ENCODE measurements around the gene KSR1.

KSR1 gene

DNA sequence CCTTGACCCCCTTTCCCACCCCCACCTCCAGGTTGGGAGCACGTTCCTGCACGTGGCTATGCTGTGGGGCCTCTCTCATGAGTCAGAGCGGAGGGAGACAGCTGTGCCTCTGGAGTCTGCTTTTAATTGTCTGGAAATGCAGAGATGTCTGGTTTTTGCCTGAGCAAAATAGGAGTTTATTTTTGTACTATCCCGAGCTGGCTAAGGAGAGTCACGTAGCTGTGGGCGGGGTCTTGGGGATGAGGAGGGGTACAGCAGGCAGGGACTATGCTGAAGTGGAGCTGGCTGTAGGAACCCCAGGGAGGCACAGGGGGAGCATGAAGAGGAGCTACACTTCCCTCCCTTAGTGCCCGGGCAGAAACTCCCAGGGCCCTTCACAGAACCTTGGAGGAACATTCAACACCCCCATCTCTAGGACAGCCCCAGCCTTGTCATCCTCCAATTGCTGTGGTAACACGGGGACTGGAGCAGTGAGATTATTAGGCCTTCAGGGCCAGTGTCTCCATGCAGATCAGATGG is 130.0 kb downstream of the KSR1 start:
- no peak overlapping the region for H3K4me3 ChIP-seq (ENCODE audit: low read depth, low read length)
- H3K9me3 ChIP-seq (ENCODE audit: control insufficient read depth, insufficient read depth, low read length): no peaks in the 10 kb centered on the region
- H3K27ac ChIP-seq (ENCODE audit: low read depth, low read length): no peak overlapping the region
- no peaks in the 10 kb centered on the region for H3K27me3 ChIP-seq (ENCODE audit: control insufficient read depth, insufficient read depth, low read length)
- H3K9ac ChIP-seq (ENCODE audit: low read depth, low read length): no peak overlapping the region
- H3K36me3 ChIP-seq (ENCODE audit: control insufficient read depth, insufficient read depth, low read length): peaks cover 35% of the 10 kb centered on the region
- peaks cover 5% of the 10 kb centered on the region for H3K4me1 ChIP-seq (ENCODE audit: control insufficient read depth, insufficient read depth, low read length)

DNA sequence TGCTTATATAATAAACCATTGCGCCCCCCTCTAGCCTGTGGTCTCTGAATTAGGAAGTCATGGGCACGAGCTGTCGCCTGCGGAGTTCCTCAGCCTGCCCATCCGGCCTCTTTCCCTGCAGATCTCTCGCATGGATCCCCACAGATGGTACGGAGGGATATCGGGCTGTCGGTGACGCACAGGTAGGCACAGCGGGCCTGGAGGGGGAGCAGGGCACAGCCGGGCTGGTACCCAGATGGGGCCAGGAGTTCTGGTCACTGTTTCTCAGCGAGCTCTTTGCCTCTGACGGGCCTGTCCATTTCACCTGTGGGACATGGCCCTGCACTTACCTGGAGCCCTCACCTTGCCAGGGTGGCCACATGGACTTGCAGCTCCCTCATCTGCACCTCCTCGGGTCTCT is 132.1 kb downstream of the KSR1 start:
- Histone ChIP-seq H3K9me3 (ENCODE audit: control insufficient read depth, insufficient read depth, low read length) (no peaks in the 10 kb centered on the region), H3K27ac (ENCODE audit: low read depth, low read length) (no peak overlapping the region), H3K4me1 (ENCODE audit: control insufficient read depth, insufficient read depth, low read length) (peaks cover 5% of the 10 kb centered on the region), H3K9ac (ENCODE audit: low read depth, low read length) (no peak overlapping the region), H3K4me3 (ENCODE audit: low read depth, low read length) (no peak overlapping the region), H3K27me3 (ENCODE audit: control insufficient read depth, insufficient read depth, low read length) (no peaks in the 10 kb centered on the region), H3K36me3 (ENCODE audit: control insufficient read depth, insufficient read depth, low read length) (peaks cover 41% of the 10 kb centered on the region)

DNA sequence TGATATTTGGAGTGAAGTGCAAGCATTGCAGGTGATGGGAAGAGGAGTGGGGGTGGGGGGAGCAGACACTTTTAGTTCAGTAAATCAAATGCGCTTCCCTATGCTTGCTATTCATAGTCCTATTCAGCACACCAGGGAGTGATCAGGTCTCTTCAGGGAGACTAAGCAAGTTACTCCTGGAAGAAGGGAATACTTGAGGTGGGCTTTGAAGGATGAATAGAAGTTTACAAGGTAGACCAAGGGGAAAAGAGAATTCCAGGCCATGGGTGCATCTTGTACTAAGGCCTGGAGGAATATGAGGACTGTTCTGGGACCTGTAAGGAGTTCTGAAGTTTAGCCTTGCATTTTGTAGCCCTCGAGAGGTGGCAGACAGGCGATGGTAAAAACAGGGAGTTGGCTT is 134.6 kb downstream of the KSR1 start:
- H3K36me3 ChIP-seq (ENCODE audit: control insufficient read depth, insufficient read depth, low read length): peaks cover 50% of the 10 kb centered on the region
- no peaks in the 10 kb centered on the region for H3K27me3 ChIP-seq (ENCODE audit: control insufficient read depth, insufficient read depth, low read length)
- H3K9me3 ChIP-seq (ENCODE audit: control insufficient read depth, insufficient read depth, low read length): no peaks in the 10 kb centered on the region
- H3K4me3 ChIP-seq (ENCODE audit: low read depth, low read length): no peak overlapping the region
- no peak overlapping the region for H3K9ac ChIP-seq (ENCODE audit: low read depth, low read length)
- H3K4me1 ChIP-seq (ENCODE audit: control insufficient read depth, insufficient read depth, low read length): peaks cover 5% of the 10 kb centered on the region
- no peak overlapping the region for H3K27ac ChIP-seq (ENCODE audit: low read depth, low read length)

DNA sequence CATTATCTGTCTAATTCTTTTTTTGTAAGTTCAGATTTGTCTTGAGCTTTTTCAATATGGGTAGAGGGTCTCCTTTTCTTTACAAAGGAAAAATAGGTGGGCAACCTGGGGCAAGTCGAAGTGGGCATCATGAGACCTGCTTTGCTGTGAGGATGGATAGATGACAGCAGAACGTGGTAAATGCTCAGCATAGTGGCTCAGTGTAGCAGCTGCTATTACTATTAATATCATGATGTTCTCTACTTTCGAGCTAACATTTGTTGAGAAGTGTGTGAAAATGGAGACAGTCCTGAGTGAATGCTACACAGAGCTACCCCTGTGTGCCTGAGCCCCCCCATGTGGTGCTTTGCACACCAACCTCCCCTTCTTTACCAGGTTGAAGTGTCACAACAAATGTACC is 135.7 kb downstream of the KSR1 start:
- H3K4me3 ChIP-seq (ENCODE audit: low read depth, low read length): no peak overlapping the region
- H3K4me1 ChIP-seq (ENCODE audit: control insufficient read depth, insufficient read depth, low read length): peaks cover 5% of the 10 kb centered on the region
- no peak overlapping the region for H3K27ac ChIP-seq (ENCODE audit: low read depth, low read length)
- H3K36me3 ChIP-seq (ENCODE audit: control insufficient read depth, insufficient read depth, low read length): peaks cover 43% of the 10 kb centered on the region
- no peaks in the 10 kb centered on the region for H3K27me3 ChIP-seq (ENCODE audit: control insufficient read depth, insufficient read depth, low read length)
- no peak overlapping the region for H3K9ac ChIP-seq (ENCODE audit: low read depth, low read length)
- H3K9me3 ChIP-seq (ENCODE audit: control insufficient read depth, insufficient read depth, low read length): no peaks in the 10 kb centered on the region

DNA sequence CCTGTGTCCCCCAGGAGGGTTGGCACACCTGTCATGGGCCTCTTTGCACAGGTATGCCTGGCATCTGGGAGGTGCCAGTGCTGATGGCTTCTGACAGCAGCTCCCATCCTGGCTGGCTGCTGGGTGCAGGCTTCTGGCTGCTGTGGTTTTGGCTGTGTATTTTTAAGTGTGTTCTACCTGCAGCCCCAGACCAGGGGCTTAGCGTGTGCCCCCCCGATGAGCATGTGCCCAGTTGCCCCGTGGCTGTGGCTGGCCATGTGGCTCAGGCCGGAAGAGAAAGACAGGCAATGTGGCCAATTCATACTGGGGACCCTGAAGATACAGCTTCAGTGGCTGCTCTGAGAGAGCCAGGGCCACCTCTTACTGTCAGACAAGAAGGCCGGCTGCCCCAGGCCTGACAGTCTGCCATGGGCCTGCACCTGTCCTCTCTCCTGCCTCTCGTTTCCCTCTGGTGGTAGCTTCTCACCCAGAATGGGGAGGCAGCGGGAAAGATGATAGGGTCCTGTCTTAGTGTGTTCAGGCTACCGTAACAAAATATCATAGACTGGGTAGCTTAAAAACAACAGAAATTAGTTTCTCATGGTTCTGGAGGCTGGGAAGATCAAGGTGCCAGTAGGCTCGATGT is 137.1 kb downstream of the KSR1 start:
- Histone ChIP-seq H3K27me3 (ENCODE audit: control insufficient read depth, insufficient read depth, low read length) (no peaks in the 10 kb centered on the region), H3K4me1 (ENCODE audit: control insufficient read depth, insufficient read depth, low read length) (peaks cover 5% of the 10 kb centered on the region), H3K27ac (ENCODE audit: low read depth, low read length) (no peak overlapping the region), H3K9me3 (ENCODE audit: control insufficient read depth, insufficient read depth, low read length) (no peaks in the 10 kb centered on the region), H3K4me3 (ENCODE audit: low read depth, low read length) (no peak overlapping the region), H3K36me3 (ENCODE audit: control insufficient read depth, insufficient read depth, low read length) (peaks cover 48% of the 10 kb centered on the region), H3K9ac (ENCODE audit: low read depth, low read length) (no peak overlapping the region)

DNA sequence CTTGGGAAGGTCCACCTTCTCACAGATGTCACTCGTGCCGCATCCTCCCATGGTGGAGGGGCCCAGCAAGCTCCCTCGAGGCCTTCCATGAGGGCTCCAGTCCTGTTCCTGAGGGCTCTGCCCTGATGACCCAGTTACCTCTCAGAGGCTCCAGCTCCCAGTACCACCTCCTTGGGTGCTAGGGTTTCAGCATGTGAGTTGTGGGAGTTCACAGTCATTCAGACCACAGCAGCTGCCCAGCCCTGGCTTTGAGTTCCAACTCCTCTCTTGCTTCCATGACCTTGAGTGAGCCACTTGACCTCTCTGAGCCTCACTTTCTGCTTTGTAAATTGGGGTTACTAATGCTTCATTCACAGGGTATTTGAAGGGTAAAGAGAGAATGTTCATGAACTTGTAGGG is 137.6 kb downstream of the KSR1 start:
- peaks cover 47% of the 10 kb centered on the region for H3K36me3 ChIP-seq (ENCODE audit: control insufficient read depth, insufficient read depth, low read length)
- H3K4me3 ChIP-seq (ENCODE audit: low read depth, low read length): no peak overlapping the region
- no peak overlapping the region for H3K9ac ChIP-seq (ENCODE audit: low read depth, low read length)
- no peaks in the 10 kb centered on the region for H3K9me3 ChIP-seq (ENCODE audit: control insufficient read depth, insufficient read depth, low read length)
- H3K27me3 ChIP-seq (ENCODE audit: control insufficient read depth, insufficient read depth, low read length): no peaks in the 10 kb centered on the region
- H3K27ac ChIP-seq (ENCODE audit: low read depth, low read length): no peak overlapping the region
- H3K4me1 ChIP-seq (ENCODE audit: control insufficient read depth, insufficient read depth, low read length): peaks cover 5% of the 10 kb centered on the region

DNA sequence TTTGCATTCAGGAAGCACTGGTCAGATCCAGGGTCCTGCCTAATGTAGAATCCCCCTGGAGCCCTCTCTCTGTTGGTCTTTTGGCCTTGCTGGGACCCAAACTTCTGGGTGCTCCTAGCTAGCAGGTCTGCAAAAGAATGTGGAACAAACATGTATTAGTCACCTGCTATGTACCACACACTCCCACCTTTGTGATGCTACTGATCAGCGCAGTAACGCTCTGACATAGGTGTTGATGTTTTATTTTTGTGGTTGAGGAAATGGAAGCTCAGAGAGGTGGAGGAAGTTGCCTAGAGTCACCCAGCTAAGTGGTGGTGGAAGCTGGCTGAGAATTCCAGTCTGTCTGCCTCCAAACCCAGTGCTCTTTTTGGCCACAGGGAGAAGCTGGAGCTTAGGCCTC is 139.0 kb downstream of the KSR1 start:
- H3K27me3 ChIP-seq (ENCODE audit: control insufficient read depth, insufficient read depth, low read length): no peaks in the 10 kb centered on the region
- peaks cover 47% of the 10 kb centered on the region for H3K36me3 ChIP-seq (ENCODE audit: control insufficient read depth, insufficient read depth, low read length)
- H3K4me3 ChIP-seq (ENCODE audit: low read depth, low read length): no peak overlapping the region
- H3K27ac ChIP-seq (ENCODE audit: low read depth, low read length): no peak overlapping the region
- H3K9me3 ChIP-seq (ENCODE audit: control insufficient read depth, insufficient read depth, low read length): no peaks in the 10 kb centered on the region
- H3K4me1 ChIP-seq (ENCODE audit: control insufficient read depth, insufficient read depth, low read length): peaks cover 5% of the 10 kb centered on the region
- no peak overlapping the region for H3K9ac ChIP-seq (ENCODE audit: low read depth, low read length)

DNA sequence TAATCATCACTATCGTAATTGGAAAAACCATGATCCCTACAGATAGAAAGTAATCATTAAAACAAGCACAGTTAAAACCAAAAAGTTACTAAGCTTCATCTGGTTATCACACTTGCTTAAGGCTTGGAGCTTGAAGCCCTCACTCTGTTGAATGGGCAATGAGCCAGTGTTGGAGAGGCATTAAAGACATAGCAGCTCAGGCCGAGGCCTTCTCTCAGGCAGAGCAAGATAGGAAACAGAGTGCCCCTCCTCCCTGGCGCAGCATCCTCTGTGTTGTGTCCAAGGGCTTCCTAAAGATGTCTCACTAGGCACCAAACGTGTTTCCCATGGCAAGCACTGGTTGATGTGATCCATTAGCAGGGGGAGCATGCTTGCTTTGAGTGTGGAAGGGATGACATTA is 139.8 kb downstream of the KSR1 start:
- Histone ChIP-seq H3K4me1 (ENCODE audit: control insufficient read depth, insufficient read depth, low read length) (no peaks in the 10 kb centered on the region; the same call in 1 of the 2 replicates), H3K9me3 (ENCODE audit: control insufficient read depth, insufficient read depth, low read length) (no peaks in the 10 kb centered on the region), H3K27ac (ENCODE audit: low read depth, low read length) (no peak overlapping the region), H3K9ac (ENCODE audit: low read depth, low read length) (no peak overlapping the region), H3K4me3 (ENCODE audit: low read depth, low read length) (no peak overlapping the region), H3K27me3 (ENCODE audit: control insufficient read depth, insufficient read depth, low read length) (no peaks in the 10 kb centered on the region), H3K36me3 (ENCODE audit: control insufficient read depth, insufficient read depth, low read length) (peaks cover 55% of the 10 kb centered on the region)

DNA sequence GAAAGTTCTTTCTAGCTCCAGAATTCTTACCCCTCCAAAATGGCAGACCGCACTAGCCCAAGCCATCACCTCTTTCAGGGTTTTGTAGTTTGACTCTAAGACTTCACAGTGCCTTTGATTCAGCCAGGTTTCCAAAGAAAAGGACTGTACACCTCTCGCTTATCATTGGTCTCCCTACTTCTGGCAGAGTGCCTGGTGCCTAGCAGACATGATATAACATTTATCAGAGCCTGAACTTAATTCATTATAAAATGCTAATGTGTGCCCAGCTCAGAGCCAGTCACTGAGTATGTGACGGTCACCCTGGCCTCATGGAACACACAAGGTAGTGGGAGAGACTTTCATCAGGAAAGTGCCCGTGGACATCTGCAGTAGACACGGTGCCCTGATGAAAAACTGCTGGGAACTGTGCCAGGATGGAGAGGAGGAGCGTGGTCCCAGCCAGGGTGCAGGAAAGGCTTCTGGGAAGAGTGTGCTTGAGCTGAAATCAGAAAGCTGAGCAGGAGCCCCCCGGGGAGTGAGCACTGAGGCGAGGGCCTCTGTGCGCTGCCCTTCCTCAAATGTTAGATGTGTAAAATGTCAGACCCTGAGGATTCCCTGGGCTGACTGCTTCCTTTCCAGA is 140.4 kb downstream of the KSR1 start:
- H3K9me3 ChIP-seq (ENCODE audit: control insufficient read depth, insufficient read depth, low read length): no peaks in the 10 kb centered on the region
- no peaks in the 10 kb centered on the region for H3K4me1 ChIP-seq (ENCODE audit: control insufficient read depth, insufficient read depth, low read length)
- H3K27ac ChIP-seq (ENCODE audit: low read depth, low read length): no peak overlapping the region
- H3K27me3 ChIP-seq (ENCODE audit: control insufficient read depth, insufficient read depth, low read length): no peaks in the 10 kb centered on the region
- H3K36me3 ChIP-seq (ENCODE audit: control insufficient read depth, insufficient read depth, low read length): peaks cover 60% of the 10 kb centered on the region
- no peak overlapping the region for H3K4me3 ChIP-seq (ENCODE audit: low read depth, low read length)
- no peak overlapping the region for H3K9ac ChIP-seq (ENCODE audit: low read depth, low read length)

- no peaks in the 10 kb centered on the region for H3K27me3 ChIP-seq (ENCODE audit: control insufficient read depth, insufficient read depth, low read length)
- peaks cover 58% of the 10 kb centered on the region for H3K36me3 ChIP-seq (ENCODE audit: control insufficient read depth, insufficient read depth, low read length)
- no peak overlapping the region for H3K4me3 ChIP-seq (ENCODE audit: low read depth, low read length)
- H3K27ac ChIP-seq (ENCODE audit: low read depth, low read length): no peak overlapping the region
- H3K4me1 ChIP-seq (ENCODE audit: control insufficient read depth, insufficient read depth, low read length): no peaks in the 10 kb centered on the region
- H3K9me3 ChIP-seq (ENCODE audit: control insufficient read depth, insufficient read depth, low read length): no peaks in the 10 kb centered on the region
- no peak overlapping the region for H3K9ac ChIP-seq (ENCODE audit: low read depth, low read length)
Measured at GRCh38 chr17:27597188-27597580, 140.9 kb downstream of the KSR1 start.

DNA sequence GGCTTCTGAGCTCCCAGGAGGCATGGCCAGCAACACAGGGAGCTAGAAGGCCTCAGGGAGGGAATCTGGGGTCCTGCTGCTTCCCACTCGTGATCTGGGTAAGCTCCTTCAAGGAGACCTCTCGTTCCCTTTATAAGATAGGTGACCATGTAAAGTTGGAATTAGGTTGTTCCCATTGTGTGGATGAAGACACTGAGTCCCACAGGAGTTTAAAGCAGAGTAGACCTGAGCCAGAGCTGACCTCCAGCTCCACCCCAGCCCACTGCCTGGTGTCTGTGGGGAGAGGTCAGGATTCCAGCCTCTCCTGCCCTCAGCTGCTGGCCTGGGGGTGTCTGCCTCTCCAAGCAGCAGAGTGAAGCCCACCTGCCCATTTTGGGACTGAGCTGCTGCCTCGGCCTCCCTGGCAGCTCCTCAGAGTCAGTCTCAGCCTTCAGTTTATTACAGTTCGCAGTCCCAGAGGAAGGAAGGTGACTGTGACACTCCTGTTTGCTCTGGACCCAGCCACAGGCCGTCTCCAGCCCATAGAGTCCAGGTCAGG is 141.6 kb downstream of the KSR1 start:
- Histone ChIP-seq H3K36me3 (ENCODE audit: control insufficient read depth, insufficient read depth, low read length) (peaks cover 54% of the 10 kb centered on the region), H3K9ac (ENCODE audit: low read depth, low read length) (no peak overlapping the region), H3K27me3 (ENCODE audit: control insufficient read depth, insufficient read depth, low read length) (no peaks in the 10 kb centered on the region), H3K27ac (ENCODE audit: low read depth, low read length) (no peak overlapping the region), H3K4me3 (ENCODE audit: low read depth, low read length) (no peak overlapping the region), H3K4me1 (ENCODE audit: control insufficient read depth, insufficient read depth, low read length) (no peaks in the 10 kb centered on the region), H3K9me3 (ENCODE audit: control insufficient read depth, insufficient read depth, low read length) (no peaks in the 10 kb centered on the region)

All from HUES48 (cell line).